ENCODE data around the gene GC. TPM values are rescaled to one million over a fixed set of nuclear protein-coding genes. Genes with fewer than 3 reads are reported as not detected.

The GC gene
- total and polyA plus RNA-seq, 2 of the 4 experiments (the other 2 are of a cell fraction): not detected

DNA sequence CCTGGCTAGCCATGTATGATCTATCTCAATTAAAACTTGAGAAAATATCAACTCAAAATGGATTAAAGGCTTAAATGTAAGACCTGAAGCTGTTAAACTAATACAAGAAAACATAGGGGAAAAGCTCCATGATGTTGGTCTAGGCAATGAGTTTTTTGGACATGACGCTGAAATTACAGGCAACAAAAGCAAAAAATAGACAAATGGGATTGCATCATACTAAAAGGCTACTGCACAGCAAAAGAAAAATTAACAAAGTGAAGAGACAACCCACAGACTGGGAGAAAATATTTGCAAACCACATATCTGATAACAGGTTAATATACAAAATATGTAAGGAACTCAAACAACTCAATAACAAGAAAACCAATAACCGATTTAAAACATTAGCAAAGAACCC is 8.4 kb downstream of the GC start:
- POLR2A ChIA-PET (ENCODE audit: unreplicated experiment): no interaction called here

More for the DNA sequence above, 8.4 kb downstream of the GC start:
- Histone ChIP-seq H2AK5ac (ENCODE audit: low read depth, low read length) (no peak overlapping the region), H4K91ac (ENCODE audit: insufficient read depth, low read depth, low read length) (no peak overlapping the region), H3K27ac (ENCODE audit: insufficient read depth, low read length) (no peak overlapping the region), H3K4ac (ENCODE audit: low read depth, low read length) (no peak overlapping the region), H4K8ac (ENCODE audit: low read depth in 2 of 2, low read length in 2 of 2) (no peak overlapping the region), H3K14ac (replicated peaks; ENCODE audit: low read depth, low read length) (no peak overlapping the region), H3K4me1 (ENCODE audit: control insufficient read depth, insufficient read depth, low read length) (no peaks in the 10 kb centered on the region), H3K27me3 (ENCODE audit: control insufficient read depth, insufficient read depth, low read length) (no peaks in the 10 kb centered on the region), H3K9me1 (ENCODE audit: insufficient read depth, low read length) (no peaks in the 10 kb centered on the region), H3K9ac (ENCODE audit: low read depth, low read length) (no peak overlapping the region), H2BK15ac (ENCODE audit: low read depth, low read length) (no peak overlapping the region), H3K56ac (ENCODE audit: extremely low read depth, insufficient read depth, low read length) (no peak overlapping the region), H3K23ac (ENCODE audit: low read depth, low read length) (no peak overlapping the region), H2BK120ac (ENCODE audit: low read depth, low read length) (no peak overlapping the region), H3K9me3 (ENCODE audit: control insufficient read depth, insufficient read depth, low read length) (no peaks in the 10 kb centered on the region), H3K36me3 (ENCODE audit: control insufficient read depth, insufficient read depth, low read length) (no peaks in the 10 kb centered on the region), H2BK20ac (ENCODE audit: low read depth, low read length) (no peak overlapping the region), H3K4me2 (ENCODE audit: low read depth, low read length) (no peak overlapping the region), H2BK5ac (ENCODE audit: low read depth, low read length, poor library complexity, severe bottlenecking) (no peak overlapping the region), H3K4me3 (ENCODE audit: insufficient read depth, low read depth, low read length) (no peak overlapping the region), H2AFZ (replicated peaks; ENCODE audit: low read length, poor library complexity) (no peak overlapping the region), H4K5ac (ENCODE audit: low read depth, low read length) (no peak overlapping the region), H2AK9ac (replicated peaks; ENCODE audit: low read depth, low read length, poor library complexity) (no peak overlapping the region), H4K20me1 (ENCODE audit: insufficient read depth, low read length) (no peaks in the 10 kb centered on the region), H3K18ac (ENCODE audit: low read depth, low read length) (no peak overlapping the region), H3K79me1 (ENCODE audit: low read depth in 1 of 2, low read length in 2 of 2) (no peaks in the 10 kb centered on the region)
- CTCF ChIA-PET: no interaction called here
- no peak for TF ChIP-seq SMC3 (IDR thresholded peaks at IDR 0.05; ENCODE audit: low read depth, low read length)
- no peak for TF ChIP-seq RCOR1 (IDR thresholded peaks at IDR 0.05; ENCODE audit: insufficient replicate concordance, low read length)
- TF ChIP-seq NFE2L2 (IDR thresholded peaks at IDR 0.05; ENCODE audit: low read depth, low read length): no peak
- no peak for TF ChIP-seq BHLHE40 (IDR thresholded peaks at IDR 0.05; ENCODE audit: low read depth, low read length)
- TF ChIP-seq ELK1 (IDR thresholded peaks at IDR 0.05; ENCODE audit: borderline replicate concordance, low read depth, low read length): no peak
- TF ChIP-seq MAFK (IDR thresholded peaks at IDR 0.05; ENCODE audit: low read depth, low read length): no peak
- peak; percentile 62 for TF ChIP-seq CEBPB (IDR thresholded peaks at IDR 0.05; ENCODE audit: low read depth, low read length)
- intact Hi-C loops (cut with micrococcal nuclease): no loop called here
- WGBS, 2 experiments (ENCODE audit: extremely low coverage in 2 of 2, insufficient read length in 1 of 2): no CpG with 5 or more reads among the region's 2 CpGs
- ATAC-seq (ENCODE audit: low read depth): no peak
- in situ Hi-C loops (cut with MboI; ENCODE audit: low sequenced_read_pairs): no loop called here
- dilution Hi-C loops (cut with HindIII; ENCODE audit: low sequenced_read_pairs, unreplicated experiment): no loop called here
- BruUV-seq (replicated peaks): no TSS peak
- DNase-seq: no peak

All from IMR-90 (cell line).